ENCODE data around the gene RUFY1. TPM values are rescaled to one million over a fixed set of nuclear protein-coding genes. Genes with fewer than 3 reads are reported as not detected.

Gene RUFY1
- polyA plus RNA-seq, 1 donor (not counting 4 experiments of a cell fraction or from before 2014, with no cell fraction given) = 25.2 TPM

DNA sequence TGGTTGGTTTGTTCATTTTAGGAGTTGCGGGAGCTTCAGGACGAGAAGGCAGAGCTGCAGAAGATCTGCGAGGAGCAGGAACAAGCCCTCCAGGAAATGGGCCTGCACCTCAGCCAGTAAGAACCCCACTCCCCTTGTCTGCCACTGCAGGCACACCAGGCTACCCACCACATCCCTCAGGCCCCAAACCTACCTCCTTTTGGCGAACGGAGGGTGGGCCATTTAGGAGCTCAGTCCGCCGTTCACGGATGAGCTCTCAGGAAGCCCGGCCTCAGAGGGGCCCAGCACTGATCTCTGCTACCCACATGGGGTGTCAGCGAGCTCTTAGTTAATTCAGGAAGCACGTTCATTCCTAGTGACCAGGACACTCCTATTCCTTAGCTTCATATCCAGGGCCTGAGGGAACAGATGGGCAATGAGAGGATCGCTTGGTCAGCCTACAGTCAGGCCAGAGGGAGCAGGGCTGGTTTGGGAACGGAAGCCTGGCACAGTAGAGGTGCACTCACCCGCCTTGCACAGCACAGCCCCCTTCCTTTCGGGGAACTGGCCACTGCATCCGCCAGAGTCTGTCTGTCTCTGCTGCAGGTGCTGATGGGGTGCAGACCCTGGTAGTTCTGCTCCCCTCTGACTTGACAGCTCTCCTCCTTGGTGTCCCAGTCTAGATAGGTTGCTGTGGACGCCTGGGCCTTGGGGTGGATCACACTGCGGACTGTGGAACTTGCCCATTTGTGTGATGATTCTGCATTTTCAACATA, 51.7 kb downstream of the RUFY1 start:
- Histone ChIP-seq H3K79me2 (ENCODE audit: control insufficient read depth, insufficient read depth, low read length) (no peaks in the 10 kb centered on the region), H3K27me3 (ENCODE audit: control insufficient read depth, extremely low read depth, insufficient read depth, low read length) (no peaks in the 10 kb centered on the region), H3K27ac (ENCODE audit: control insufficient read depth, insufficient read depth, low read length) (no peak overlapping the region), H3K9me1 (ENCODE audit: control insufficient read depth, extremely low read depth, insufficient read depth, low read length) (no peaks in the 10 kb centered on the region), H3K9me3 (ENCODE audit: control insufficient read depth, low read depth, low read length) (no peaks in the 10 kb centered on the region), H3K4me2 (ENCODE audit: control insufficient read depth, extremely low read depth, insufficient read depth, low read depth, low read length) (no peak overlapping the region), H3K9ac (ENCODE audit: control insufficient read depth, extremely low read depth, insufficient read depth, low read length) (no peak overlapping the region), H4K20me1 (ENCODE audit: control insufficient read depth, extremely low read depth, insufficient read depth, low read length) (no peaks in the 10 kb centered on the region), H3K4me3 (ENCODE audit: control insufficient read depth in 2 of 3, extremely low read depth in 1 of 3, insufficient read depth in 2 of 3, low read depth in 1 of 3, low read length in 3 of 3) (no peak overlapping the region), H2AFZ (ENCODE audit: control insufficient read depth, low read length) (no peak overlapping the region), H3K4me1 (ENCODE audit: control insufficient read depth, extremely low read depth, insufficient read depth, low read length) (no peaks in the 10 kb centered on the region), H3K36me3 (ENCODE audit: control insufficient read depth in 2 of 2, extremely low read depth in 1 of 2, insufficient read depth in 2 of 2, low read length in 2 of 2) (peaks cover 24 to 39% of the 10 kb centered on the region in 2 experiments)
- DNase-seq (ENCODE audit: low read depth, low spot score) (no peak), FAIRE-seq (no peak)
- no peak for TF ChIP-seq EZH2 (IDR thresholded peaks at IDR 0.05; ENCODE audit: low read length)
- TF ChIP-seq, protein P1, sequence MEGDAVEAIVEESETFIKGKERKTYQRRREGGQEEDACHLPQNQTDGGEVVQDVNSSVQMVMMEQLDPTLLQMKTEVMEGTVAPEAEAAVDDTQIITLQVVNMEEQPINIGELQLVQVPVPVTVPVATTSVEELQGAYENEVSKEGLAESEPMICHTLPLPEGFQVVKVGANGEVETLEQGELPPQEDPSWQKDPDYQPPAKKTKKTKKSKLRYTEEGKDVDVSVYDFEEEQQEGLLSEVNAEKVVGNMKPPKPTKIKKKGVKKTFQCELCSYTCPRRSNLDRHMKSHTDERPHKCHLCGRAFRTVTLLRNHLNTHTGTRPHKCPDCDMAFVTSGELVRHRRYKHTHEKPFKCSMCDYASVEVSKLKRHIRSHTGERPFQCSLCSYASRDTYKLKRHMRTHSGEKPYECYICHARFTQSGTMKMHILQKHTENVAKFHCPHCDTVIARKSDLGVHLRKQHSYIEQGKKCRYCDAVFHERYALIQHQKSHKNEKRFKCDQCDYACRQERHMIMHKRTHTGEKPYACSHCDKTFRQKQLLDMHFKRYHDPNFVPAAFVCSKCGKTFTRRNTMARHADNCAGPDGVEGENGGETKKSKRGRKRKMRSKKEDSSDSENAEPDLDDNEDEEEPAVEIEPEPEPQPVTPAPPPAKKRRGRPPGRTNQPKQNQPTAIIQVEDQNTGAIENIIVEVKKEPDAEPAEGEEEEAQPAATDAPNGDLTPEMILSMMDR (optimal IDR thresholded peaks at IDR 0.05 in 1 of 3, IDR thresholded peaks at IDR 0.05 in 1 of 3, conservative IDR thresholded peaks at IDR 0.05 in 1 of 3; ENCODE audit: extremely low read depth in 1 of 3, insufficient read depth in 2 of 3, low read length in 3 of 3) = no peak
- dilution Hi-C loops (cut with MboI; ENCODE audit: extremely low pct_ligation_motif_present, low sequenced_read_pairs) = no loop called here

GRCh38 chr5:179603308-179603707, 53.0 kb downstream of the RUFY1 start:
- Histone ChIP-seq H3K27ac (ENCODE audit: control insufficient read depth, insufficient read depth, low read length) (no peak overlapping the region), H3K9ac (ENCODE audit: control insufficient read depth, extremely low read depth, insufficient read depth, low read length) (no peak overlapping the region), H3K27me3 (ENCODE audit: control insufficient read depth, extremely low read depth, insufficient read depth, low read length) (no peaks in the 10 kb centered on the region), H3K4me2 (ENCODE audit: control insufficient read depth, extremely low read depth, insufficient read depth, low read depth, low read length) (no peak overlapping the region), H3K79me2 (ENCODE audit: control insufficient read depth, insufficient read depth, low read length) (no peaks in the 10 kb centered on the region), H3K9me3 (ENCODE audit: control insufficient read depth, low read depth, low read length) (no peaks in the 10 kb centered on the region), H3K4me3 (ENCODE audit: control insufficient read depth in 2 of 3, extremely low read depth in 1 of 3, insufficient read depth in 2 of 3, low read depth in 1 of 3, low read length in 3 of 3) (no peak overlapping the region), H2AFZ (ENCODE audit: control insufficient read depth, low read length) (no peak overlapping the region), H3K9me1 (ENCODE audit: control insufficient read depth, extremely low read depth, insufficient read depth, low read length) (no peaks in the 10 kb centered on the region), H3K4me1 (ENCODE audit: control insufficient read depth, extremely low read depth, insufficient read depth, low read length) (no peaks in the 10 kb centered on the region), H4K20me1 (ENCODE audit: control insufficient read depth, extremely low read depth, insufficient read depth, low read length) (peaks cover 6% of the 10 kb centered on the region), H3K36me3 (ENCODE audit: control insufficient read depth in 2 of 2, extremely low read depth in 1 of 2, insufficient read depth in 2 of 2, low read length in 2 of 2) (peaks cover 24 to 34% of the 10 kb centered on the region in 2 experiments)
- DNase-seq (ENCODE audit: low read depth, low spot score) (no peak), FAIRE-seq (no peak)
- no peak for TF ChIP-seq EZH2 (IDR thresholded peaks at IDR 0.05; ENCODE audit: low read length)
- TF ChIP-seq, protein P1 (optimal IDR thresholded peaks at IDR 0.05 in 1 of 3, IDR thresholded peaks at IDR 0.05 in 1 of 3, conservative IDR thresholded peaks at IDR 0.05 in 1 of 3; ENCODE audit: extremely low read depth in 1 of 3, insufficient read depth in 2 of 3, low read length in 3 of 3) = no peak
- dilution Hi-C loops (cut with MboI; ENCODE audit: extremely low pct_ligation_motif_present, low sequenced_read_pairs) = no loop called here
